Naive B cell (primary cell): ENCODE measurements around the gene CCNY. TPM values are rescaled to one million over a fixed set of nuclear protein-coding genes. Genes with fewer than 3 reads are reported as not detected.

Source experiments
- ATAC-seq, 2 donors: fragments of 150-1000 bp; cut with Tn5 transposase; 2 replicates each; pipeline ENCODE4 v1.10.0; 2021; ENCODE audit warnings: low read depth in 2 of 2, mild to moderate bottlenecking in 2 of 2, moderate library complexity in 2 of 2
- DNase-seq: peaks from one replicate; pipeline ENCODE4 v3.0.0; 2022
- H3K27ac Mint-ChIP-seq, 6 donors: one replicate each; pipeline ENCODE4 v1.8.0; 2020 to 2022; ENCODE audit warnings: mild to moderate bottlenecking in 6 of 6, mixed read lengths in 6 of 6, moderate library complexity in 5 of 6, inconsistent platforms in 2 of 6
- H3K27me3 Mint-ChIP-seq, 3 donors: one replicate each; pipeline ENCODE4 v1.8.0; 2021 to 2022; ENCODE audit warnings: mixed read lengths in 3 of 3, mild to moderate bottlenecking in 1 of 3
- H3K36me3 Mint-ChIP-seq, 2 donors: one replicate each; pipeline ENCODE4 v1.8.0; 2020 to 2022; ENCODE audit warnings: mixed read lengths in 2 of 2, inconsistent platforms in 1 of 2, mild to moderate bottlenecking in 1 of 2
- H3K4me1 Mint-ChIP-seq, 3 donors: one replicate each; pipeline ENCODE4 v1.8.0; 2020 to 2022; ENCODE audit warnings: mixed read lengths in 3 of 3, inconsistent platforms in 1 of 3, mild to moderate bottlenecking in 1 of 3, moderate library complexity in 1 of 3
- H3K4me3 Mint-ChIP-seq, 8 donors: one replicate each; pipeline ENCODE4 v1.8.0; 2020 to 2022; ENCODE audit warnings: mild to moderate bottlenecking in 8 of 8, mixed read lengths in 8 of 8, moderate library complexity in 8 of 8, inconsistent platforms in 2 of 8
- H3K9me3 Mint-ChIP-seq, 7 donors: one replicate each; pipeline ENCODE4 v1.8.0; 2020 to 2022; ENCODE audit warnings: mixed read lengths in 7 of 7, mild to moderate bottlenecking in 5 of 7, inconsistent platforms in 2 of 7, moderate library complexity in 1 of 7
- polyA plus RNA-seq, 6 donors: library from polyadenylated mRNA; unstranded; fragments of 300-500 nt; fragmentation: Illumina TruSeq; gene quantifications; one replicate each; pipeline ENCODE4 v1.2.3, GENCODE V29; 2021; ENCODE audit warnings: low read depth in 6 of 6

The CCNY gene
- polyA plus RNA-seq, 6 donors from 2014 or later: 9.4 to 27.7 (median 13.6) TPM

DNA sequence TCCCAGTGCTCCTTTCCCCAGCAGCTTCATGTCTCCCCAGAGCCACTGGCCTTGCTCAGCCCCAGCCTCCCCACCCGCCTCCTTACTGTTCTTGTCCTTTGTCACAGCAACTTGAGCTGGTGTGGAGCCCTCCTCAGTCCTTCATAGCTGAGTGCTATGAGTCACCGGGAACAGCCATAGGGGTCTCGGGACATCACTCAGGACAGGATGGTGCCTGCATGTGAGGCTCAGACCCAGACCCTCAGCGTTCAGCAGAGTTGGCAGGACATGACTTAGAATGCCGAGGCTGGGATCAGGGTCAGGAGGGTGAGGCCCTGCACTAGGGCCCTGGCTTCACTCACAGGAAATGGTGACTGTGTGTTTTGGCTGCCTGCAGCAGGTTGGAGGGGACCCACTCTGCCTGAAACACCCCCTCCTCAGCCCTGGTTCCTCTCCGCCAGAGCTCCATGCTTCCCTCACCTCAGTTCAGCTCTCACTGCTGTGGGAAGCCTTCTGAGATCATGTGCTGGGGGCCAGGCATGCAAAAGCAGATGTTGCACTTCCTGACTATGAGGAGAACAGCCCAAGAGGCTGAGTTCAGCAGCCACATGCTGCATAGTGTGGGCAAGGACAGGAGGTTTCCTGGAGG is 228.1 kb downstream of the CCNY start:
- H3K4me3 Mint-ChIP-seq: peak overlapping the region in 1 of 8 donors; percentile 29
- peaks cover 17 to 28% of the 10 kb centered on the region in 2 donors for H3K36me3 Mint-ChIP-seq
- H3K9me3 Mint-ChIP-seq: no peaks in the 10 kb centered on the region

GRCh38 chr10:35565602-35566081 is 229.3 kb downstream of the CCNY start:
- no peaks in the 10 kb centered on the region for H3K9me3 Mint-ChIP-seq
- H3K36me3 Mint-ChIP-seq: peaks cover 11 to 26% of the 10 kb centered on the region in 2 donors
- H3K27me3 Mint-ChIP-seq: no peaks in the 10 kb centered on the region
- ATAC-seq (no peak), DNase-seq (no peak)
- H3K4me1 Mint-ChIP-seq: peaks cover 13 to 33% (median 31%) of the 10 kb centered on the region in 3 donors
- H3K4me3 Mint-ChIP-seq: peak overlapping the region in 1 of 8 donors; percentile 37
- peak overlapping the region; percentile 15 to 77 (median 66) for H3K27ac Mint-ChIP-seq

More for the DNA sequence above, 228.1 kb downstream of the CCNY start:
- H3K27ac Mint-ChIP-seq: peak overlapping the region in 4 of 6 donors; percentile 64 to 83 (median 76)
- peak; percentile 50 to 77 for ATAC-seq
- peaks cover 17 to 33% (median 26%) of the 10 kb centered on the region in 3 donors for H3K4me1 Mint-ChIP-seq
- no peak for DNase-seq
- H3K27me3 Mint-ChIP-seq: no peaks in the 10 kb centered on the region

DNA sequence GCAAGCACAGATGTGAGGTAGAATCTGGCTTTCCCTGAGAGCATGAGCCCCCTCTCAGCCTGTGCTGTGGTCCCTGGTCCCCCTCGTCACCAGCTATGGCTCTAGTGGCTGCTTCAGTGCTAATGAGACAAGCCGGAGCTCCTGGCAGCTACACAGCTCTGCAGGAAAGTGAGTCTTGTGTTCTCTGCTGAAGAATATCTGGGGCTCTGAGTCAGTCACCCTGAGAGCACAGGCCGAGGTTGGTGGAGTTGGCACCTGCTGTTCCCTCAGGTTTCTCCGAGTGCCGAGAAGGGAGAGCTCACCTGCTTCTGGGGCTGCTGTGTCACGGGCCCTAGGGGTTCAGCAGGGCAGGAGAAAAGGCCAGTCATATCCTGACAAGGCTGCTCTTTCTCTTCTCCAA is 231.6 kb downstream of the CCNY start:
- Mint-ChIP-seq H3K4me3 (no peak overlapping the region), H3K4me1 (peaks cover 13 to 31% (median 25%) of the 10 kb centered on the region in 3 donors)

GRCh38 chr10:35568483-35569015 is 232.2 kb downstream of the CCNY start:
- H3K36me3 Mint-ChIP-seq: peaks cover 0 to 19% of the 10 kb centered on the region in 2 donors
- H3K4me1 Mint-ChIP-seq: peaks cover 9 to 31% (median 23%) of the 10 kb centered on the region in 3 donors
- DNase-seq: no peak
- ATAC-seq: no peak
- H3K4me3 Mint-ChIP-seq: no peak overlapping the region
- peak overlapping the region in 1 of 6 donors; percentile 44 for H3K27ac Mint-ChIP-seq
- no peaks in the 10 kb centered on the region for H3K27me3 Mint-ChIP-seq
- no peaks in the 10 kb centered on the region for H3K9me3 Mint-ChIP-seq

More for the DNA sequence above, 231.6 kb downstream of the CCNY start:
- H3K27ac Mint-ChIP-seq: peak overlapping the region in 1 of 6 donors; percentile 12
- DNase-seq (no peak), ATAC-seq (no peak)
- peaks cover 0 to 19% of the 10 kb centered on the region in 2 donors for H3K36me3 Mint-ChIP-seq
- H3K9me3 Mint-ChIP-seq: no peaks in the 10 kb centered on the region
- no peaks in the 10 kb centered on the region for H3K27me3 Mint-ChIP-seq

DNA sequence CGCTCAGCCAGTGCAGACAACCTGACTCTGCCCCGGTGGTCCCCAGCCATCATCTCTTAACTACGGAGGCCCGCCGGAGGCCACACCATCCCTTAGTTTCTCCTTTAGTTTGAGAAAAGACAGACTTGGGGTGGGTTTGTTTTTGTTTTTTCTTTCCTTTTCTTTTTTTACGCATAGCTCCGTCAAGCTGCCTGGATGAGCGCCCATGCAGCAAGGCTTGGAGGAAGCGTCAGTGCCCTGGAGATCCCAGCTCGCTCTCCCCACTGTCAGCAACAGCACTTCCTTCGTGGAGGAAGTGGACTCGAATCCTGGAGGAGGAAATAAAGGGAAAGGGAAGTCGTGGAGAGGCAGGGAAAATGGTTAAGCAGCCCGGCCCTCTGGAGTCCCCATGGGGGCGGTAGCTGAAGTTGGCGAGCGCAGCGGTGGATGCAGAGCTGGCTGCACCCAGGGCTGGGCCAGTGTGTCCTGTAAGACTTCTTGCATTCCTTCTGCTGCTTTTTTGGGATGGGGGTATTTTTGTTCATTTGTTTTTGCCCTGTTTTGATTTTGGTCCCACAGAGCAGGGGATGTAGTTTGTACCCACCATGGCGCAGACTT is 232.9 kb downstream of the CCNY start:
- no peaks in the 10 kb centered on the region for H3K9me3 Mint-ChIP-seq
- no peak for DNase-seq
- H3K27ac Mint-ChIP-seq: peak overlapping the region in 3 of 6 donors; percentile 75 to 90 (median 87)
- no peaks in the 10 kb centered on the region for H3K27me3 Mint-ChIP-seq
- H3K4me1 Mint-ChIP-seq: peaks cover 7 to 28% (median 16%) of the 10 kb centered on the region in 3 donors
- H3K36me3 Mint-ChIP-seq: peaks cover 0 to 19% of the 10 kb centered on the region in 2 donors
- ATAC-seq: no peak
- no peak overlapping the region for H3K4me3 Mint-ChIP-seq

DNA sequence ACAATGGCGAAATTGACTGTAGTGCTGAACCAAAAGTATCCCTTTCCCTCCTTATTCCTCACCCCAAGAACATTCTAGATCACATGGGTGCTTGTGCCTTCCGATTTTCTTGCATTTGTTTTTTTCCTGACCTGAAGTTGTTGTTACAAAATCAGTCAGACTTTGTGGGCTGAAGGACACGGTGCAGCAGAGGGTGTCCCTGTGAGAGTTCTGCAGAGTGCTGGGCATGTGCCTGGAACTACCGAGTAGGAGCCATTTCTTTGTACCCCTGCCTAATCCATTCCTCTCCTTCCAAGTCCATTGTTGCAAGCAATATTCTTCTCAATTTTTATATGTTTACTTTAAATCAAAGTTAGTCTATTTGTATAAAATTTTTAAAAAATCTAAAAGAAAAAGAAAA is 233.5 kb downstream of the CCNY start:
- H3K4me1 Mint-ChIP-seq: peaks cover under 1 to 22% (median 10%) of the 10 kb centered on the region in 3 donors
- H3K27me3 Mint-ChIP-seq: no peaks in the 10 kb centered on the region
- DNase-seq (no peak), ATAC-seq (no peak)
- H3K27ac Mint-ChIP-seq: peak overlapping the region in 2 of 6 donors; percentile 24 to 87
- H3K36me3 Mint-ChIP-seq: peaks cover 0 to 19% of the 10 kb centered on the region in 2 donors
- no peak overlapping the region for H3K4me3 Mint-ChIP-seq
- H3K9me3 Mint-ChIP-seq: no peaks in the 10 kb centered on the region

- H3K27ac Mint-ChIP-seq: no peak overlapping the region
- DNase-seq: no peak
- H3K27me3 Mint-ChIP-seq: no peaks in the 10 kb centered on the region
- no peak for ATAC-seq
- peaks cover 2 to 18% (median 5%) of the 10 kb centered on the region in 3 donors for H3K4me1 Mint-ChIP-seq
- H3K36me3 Mint-ChIP-seq: peaks cover 3 to 24% of the 10 kb centered on the region in 2 donors
- H3K4me3 Mint-ChIP-seq: no peak overlapping the region
- H3K9me3 Mint-ChIP-seq: no peaks in the 10 kb centered on the region
Measured at GRCh38 chr10:35570397-35570796, 234.1 kb downstream of the CCNY start.

DNA sequence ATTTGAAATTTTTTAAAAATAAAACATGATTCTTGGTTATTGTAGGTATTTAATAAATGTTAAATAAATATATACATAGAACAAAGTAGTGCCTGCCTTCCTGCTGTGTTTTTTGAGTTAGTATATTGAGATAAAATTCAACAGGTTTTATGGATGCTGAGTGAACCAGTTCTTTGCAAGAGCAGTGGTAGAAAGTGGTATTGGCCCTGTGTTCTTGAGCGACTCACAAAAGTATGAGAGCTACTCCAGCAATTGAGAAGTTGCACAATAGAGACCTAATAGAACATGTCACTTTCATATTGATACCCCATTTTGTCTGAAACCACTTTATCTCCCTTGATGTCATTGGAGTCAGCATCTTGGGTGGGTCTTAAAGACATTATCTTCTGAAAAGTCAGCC is 236.3 kb downstream of the CCNY start:
- Mint-ChIP-seq H3K4me1 (peaks cover 0 to 14% (median 3%) of the 10 kb centered on the region in 3 donors), H3K27ac (no peak overlapping the region), H3K27me3 (no peaks in the 10 kb centered on the region), H3K4me3 (no peak overlapping the region), H3K36me3 (peaks cover 5 to 22% of the 10 kb centered on the region in 2 donors), H3K9me3 (peaks cover 0 to 2% (median 0%) of the 10 kb centered on the region in 7 donors)
- ATAC-seq: no peak
- DNase-seq: no peak

GRCh38 chr10:35573796-35574195 is 237.5 kb downstream of the CCNY start:
- no peak for DNase-seq
- Mint-ChIP-seq H3K36me3 (peaks cover 5 to 22% of the 10 kb centered on the region in 2 donors), H3K9me3 (peaks cover 0 to 4% (median 0%) of the 10 kb centered on the region in 7 donors), H3K27me3 (no peaks in the 10 kb centered on the region), H3K4me1 (peaks cover 0 to 12% (median 3%) of the 10 kb centered on the region in 3 donors), H3K4me3 (no peak overlapping the region), H3K27ac (peak overlapping the region in 3 of 6 donors; percentile 1 to 70 (median 38))
- no peak for ATAC-seq

GRCh38 chr10:35574924-35575352 is 238.6 kb downstream of the CCNY start:
- peaks cover 5 to 11% of the 10 kb centered on the region in 2 donors for H3K36me3 Mint-ChIP-seq
- H3K27me3 Mint-ChIP-seq: no peaks in the 10 kb centered on the region
- H3K9me3 Mint-ChIP-seq: peaks cover 0 to 4% (median 0%) of the 10 kb centered on the region in 7 donors
- no peak overlapping the region for H3K4me3 Mint-ChIP-seq
- no peak for DNase-seq
- peaks cover 0 to 3% (median under 1%) of the 10 kb centered on the region in 3 donors for H3K4me1 Mint-ChIP-seq
- ATAC-seq: no peak
- peak overlapping the region in 1 of 6 donors; percentile 6 for H3K27ac Mint-ChIP-seq

DNA sequence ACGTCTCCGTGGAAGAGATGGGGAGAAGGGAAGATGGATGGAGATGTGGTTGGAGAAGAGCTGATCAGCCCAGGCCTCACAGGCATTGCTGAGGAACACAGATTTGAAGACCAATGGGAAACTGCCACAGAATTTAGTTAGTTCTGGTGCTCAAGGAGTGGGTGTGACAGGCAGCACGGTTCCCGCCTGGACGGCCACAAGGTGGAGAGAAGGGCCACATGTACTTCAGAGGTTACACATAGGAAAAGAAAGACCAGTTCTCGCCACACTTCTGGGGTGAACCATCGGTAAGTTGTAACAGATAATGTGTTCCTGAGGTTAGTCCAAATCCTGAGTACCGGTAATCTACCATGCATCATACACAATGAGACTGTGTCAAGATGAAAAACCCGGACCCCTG is 239.3 kb downstream of the CCNY start:
- Mint-ChIP-seq H3K27me3 (peaks cover 0 to under 1% (median 0%) of the 10 kb centered on the region in 3 donors), H3K4me3 (no peak overlapping the region), H3K36me3 (peaks cover 5 to 9% of the 10 kb centered on the region in 2 donors), H3K9me3 (peaks cover 0 to 4% (median 0%) of the 10 kb centered on the region in 7 donors), H3K27ac (peak overlapping the region in 1 of 6 donors; percentile 6), H3K4me1 (peaks cover 0 to 3% (median 0%) of the 10 kb centered on the region in 3 donors)
- no peak for DNase-seq
- ATAC-seq: no peak

GRCh38 chr10:35576730-35577129 is 240.4 kb downstream of the CCNY start:
- Mint-ChIP-seq H3K4me3 (no peak overlapping the region), H3K36me3 (peaks cover 5 to 9% of the 10 kb centered on the region in 2 donors), H3K4me1 (peaks cover 0 to 3% (median 0%) of the 10 kb centered on the region in 3 donors), H3K9me3 (peaks cover 0 to 4% (median 0%) of the 10 kb centered on the region in 7 donors), H3K27me3 (peaks cover 0 to 4% (median 0%) of the 10 kb centered on the region in 3 donors), H3K27ac (no peak overlapping the region)
- no peak for ATAC-seq
- DNase-seq: no peak

- peaks cover 5 to 9% of the 10 kb centered on the region in 2 donors for H3K36me3 Mint-ChIP-seq
- peaks cover 0 to 3% (median 0%) of the 10 kb centered on the region in 3 donors for H3K4me1 Mint-ChIP-seq
- peaks cover 0 to 4% (median 0%) of the 10 kb centered on the region in 3 donors for H3K27me3 Mint-ChIP-seq
- no peak overlapping the region for H3K27ac Mint-ChIP-seq
- no peak for DNase-seq
- H3K4me3 Mint-ChIP-seq: no peak overlapping the region
- no peak for ATAC-seq
- H3K9me3 Mint-ChIP-seq: peaks cover 0 to 4% (median 0%) of the 10 kb centered on the region in 7 donors
Measured at GRCh38 chr10:35577926-35578617, 241.8 kb downstream of the CCNY start.
